ENCODE measurements around the gene CMC2. TPM values are rescaled to one million over a fixed set of nuclear protein-coding genes. Genes with fewer than 3 reads are reported as not detected.

CMC2 gene
- total RNA-seq, 1 donor from 2014 or later = 52.8 TPM

- Mint-ChIP-seq H3K4me3 (ENCODE audit: unreplicated experiment) (no peak overlapping the region), H3K9me3 (ENCODE audit: unreplicated experiment) (no peaks in the 10 kb centered on the region), H3K36me3 (ENCODE audit: low read depth, unreplicated experiment) (peaks cover 24% of the 10 kb centered on the region), H3K27ac (ENCODE audit: unreplicated experiment) (no peak overlapping the region), H3K27me3 (ENCODE audit: low read depth, unreplicated experiment) (no peaks in the 10 kb centered on the region), H3K4me1 (ENCODE audit: low read depth, unreplicated experiment) (peaks cover 29% of the 10 kb centered on the region)
- Histone ChIP-seq H2AFZ (ENCODE audit: low read depth, low read length) (no peak overlapping the region), H3K4me2 (ENCODE audit: low read length) (no peak overlapping the region), H3K9ac (ENCODE audit: low read length) (no peak overlapping the region), H3K27ac (ENCODE audit: low read depth, low read length) (no peak overlapping the region), H3K4me1 (ENCODE audit: insufficient read depth, low read length) (peaks cover 10% of the 10 kb centered on the region), H3K27me3 (ENCODE audit: insufficient read depth, low read length) (no peaks in the 10 kb centered on the region), H3K9me3 (ENCODE audit: insufficient read depth, low read depth, low read length) (no peaks in the 10 kb centered on the region), H3K79me2 (ENCODE audit: insufficient read depth, low read length) (peaks cover 45% of the 10 kb centered on the region), H3K36me3 (ENCODE audit: insufficient read depth, low read length) (peaks cover 35% of the 10 kb centered on the region), H4K20me1 (ENCODE audit: insufficient read depth, low read length) (peaks cover 33% of the 10 kb centered on the region), H3K4me3 (ENCODE audit: insufficient read depth, low read depth, low read length) (no peak overlapping the region)
- no peak for FAIRE-seq
- DNase-seq (ENCODE audit: low read depth) = no peak
- TF ChIP-seq CTCF (IDR thresholded peaks at IDR 0.05; ENCODE audit: insufficient read depth, low read depth, low read length) (no peak), EZH2 (IDR thresholded peaks at IDR 0.05; ENCODE audit: insufficient read depth, low read length) (no peak)
These were observed 33.4 kb upstream of the CMC2 start for GRCh38 chr16:81040131-81040530.

- Histone ChIP-seq H3K4me2 (ENCODE audit: low read length) (peak overlapping the region; percentile 96), H2AFZ (ENCODE audit: low read depth, low read length) (peak overlapping the region; percentile 65), H3K4me3 (ENCODE audit: insufficient read depth, low read depth, low read length) (peak overlapping the region; percentile 71), H3K36me3 (ENCODE audit: insufficient read depth, low read length) (peaks cover 8% of the 10 kb centered on the region), H3K27ac (ENCODE audit: low read depth, low read length) (peak overlapping the region; percentile 56), H3K79me2 (ENCODE audit: insufficient read depth, low read length) (peaks cover 45% of the 10 kb centered on the region), H3K27me3 (ENCODE audit: insufficient read depth, low read length) (no peaks in the 10 kb centered on the region), H3K4me1 (ENCODE audit: insufficient read depth, low read length) (peaks cover 10% of the 10 kb centered on the region), H4K20me1 (ENCODE audit: insufficient read depth, low read length) (peaks cover 33% of the 10 kb centered on the region), H3K9ac (ENCODE audit: low read length) (peak overlapping the region; percentile 87), H3K9me3 (ENCODE audit: insufficient read depth, low read depth, low read length) (no peaks in the 10 kb centered on the region)
- TF ChIP-seq EZH2 (IDR thresholded peaks at IDR 0.05; ENCODE audit: insufficient read depth, low read length) (no peak), CTCF (IDR thresholded peaks at IDR 0.05; ENCODE audit: insufficient read depth, low read depth, low read length) (no peak)
- Mint-ChIP-seq H3K4me1 (ENCODE audit: low read depth, unreplicated experiment) (peaks cover 28% of the 10 kb centered on the region), H3K27me3 (ENCODE audit: low read depth, unreplicated experiment) (no peaks in the 10 kb centered on the region), H3K4me3 (ENCODE audit: unreplicated experiment) (peak overlapping the region; percentile 92), H3K9me3 (ENCODE audit: unreplicated experiment) (no peaks in the 10 kb centered on the region), H3K27ac (ENCODE audit: unreplicated experiment) (peak overlapping the region; percentile 77), H3K36me3 (ENCODE audit: low read depth, unreplicated experiment) (peaks cover 4% of the 10 kb centered on the region)
- DNase-seq (ENCODE audit: low read depth) (no peak), FAIRE-seq (no peak)
These were observed 30.2 kb upstream of the CMC2 start for GRCh38 chr16:81036751-81037350.
